SK-N-MC (cell line): Measurements from ENCODE around the gene TLCD2.

Source experiments
- DNase-seq: peaks from one replicate; pipeline ENCODE4 v3.0.0-alpha.2; 2011; ENCODE audit warnings: low read depth, low spot score
- H3K27ac ChIP-seq: fragments of 200-600 bp; sonication (generic); 2 replicates; pipeline ENCODE4 v1.5.1; 2016; ENCODE audit warnings: mixed run types
- H3K36me3 ChIP-seq: fragments of 200-600 bp; sonication (generic); 2 replicates; pipeline ENCODE4 v1.6.1; 2017; ENCODE audit warnings: antibody characterized with exemption, low read length, mixed read lengths; ENCODE audit not compliant: insufficient read depth
- H3K4me3 ChIP-seq: fragments of 200-600 bp; sonication (generic); 2 replicates; pipeline ENCODE4 v1.5.1; 2016
- H3K9ac ChIP-seq: fragments of 200-600 bp; sonication (generic); 2 replicates; pipeline ENCODE4 v1.8.0; 2017; ENCODE audit warnings: mixed run types, mixed read lengths; ENCODE audit not compliant: insufficient read length
- H3K9me3 ChIP-seq: fragments of 200-600 bp; sonication (generic); 2 replicates; pipeline ENCODE4 v1.6.1; 2017; ENCODE audit warnings: low read depth, mild to moderate bottlenecking, antibody characterized with exemption, low read length, moderate library complexity, mixed read lengths
- EZH2 ChIP-seq: fragments of 200-600 bp; sonication (generic); IDR thresholded peaks from one replicate; pipeline ENCODE4 v1.6.1; 2017; ENCODE audit warnings: antibody characterized with exemption
- FOXP2 ChIP-seq: optimal IDR thresholded peaks from 2 replicates; pipeline ENCODE3; 2011; ENCODE audit warnings: mild to moderate bottlenecking, moderate library complexity; ENCODE audit not compliant: insufficient read depth; ENCODE audit errors: extremely low read length, control extremely low read depth
- POLR2AphosphoS5 ChIP-seq: IDR thresholded peaks from 2 replicates; pipeline ENCODE4 v1.6.1; 2012; ENCODE audit warnings: mild to moderate bottlenecking, low read depth, low read length, borderline replicate concordance

The TLCD2 gene

DNA sequence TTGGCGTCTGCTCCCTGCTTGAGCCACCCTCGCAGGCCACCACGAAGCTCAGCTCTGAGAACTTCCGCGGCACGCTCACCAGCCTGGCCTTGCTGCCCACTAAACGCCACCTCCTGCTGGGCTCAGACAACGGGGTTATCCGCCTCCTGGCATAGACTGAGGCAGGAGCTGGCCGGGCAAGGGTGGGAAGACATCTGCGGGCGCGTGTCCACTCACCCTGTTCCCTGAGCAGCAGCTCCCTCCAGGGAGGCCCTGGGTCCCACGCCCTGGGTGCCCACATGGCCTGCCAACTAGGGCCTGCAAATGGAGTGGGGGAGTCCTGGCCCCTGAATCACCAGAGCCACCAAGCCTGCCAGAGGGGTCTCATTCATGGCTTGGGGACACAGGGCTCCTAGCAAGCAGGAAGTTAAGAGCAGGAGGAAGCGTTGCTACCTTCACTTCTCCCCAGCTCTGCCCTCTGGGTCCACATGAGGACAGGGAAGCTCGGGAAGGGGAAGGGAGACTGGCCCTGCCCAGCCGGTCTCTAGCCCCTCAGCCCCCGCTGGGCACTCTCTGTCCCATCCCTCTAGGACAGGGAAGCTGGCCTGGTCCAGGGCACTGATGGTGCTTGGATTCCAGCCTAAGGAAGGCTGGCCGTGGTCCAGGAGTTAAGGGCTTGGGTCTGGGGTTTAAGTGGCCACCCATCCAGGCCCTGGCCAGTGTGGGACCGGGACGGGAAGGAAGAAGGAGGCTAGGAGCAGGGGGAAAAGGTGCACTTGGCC is 27.5 kb upstream of the TLCD2 start:
- no peak overlapping the region for H3K27ac ChIP-seq
- H3K36me3 ChIP-seq = no peaks in the 10 kb centered on the region
- TF ChIP-seq EZH2 = no peak
- TF ChIP-seq POLR2AphosphoS5 = no peak
- no peak for TF ChIP-seq FOXP2

DNA sequence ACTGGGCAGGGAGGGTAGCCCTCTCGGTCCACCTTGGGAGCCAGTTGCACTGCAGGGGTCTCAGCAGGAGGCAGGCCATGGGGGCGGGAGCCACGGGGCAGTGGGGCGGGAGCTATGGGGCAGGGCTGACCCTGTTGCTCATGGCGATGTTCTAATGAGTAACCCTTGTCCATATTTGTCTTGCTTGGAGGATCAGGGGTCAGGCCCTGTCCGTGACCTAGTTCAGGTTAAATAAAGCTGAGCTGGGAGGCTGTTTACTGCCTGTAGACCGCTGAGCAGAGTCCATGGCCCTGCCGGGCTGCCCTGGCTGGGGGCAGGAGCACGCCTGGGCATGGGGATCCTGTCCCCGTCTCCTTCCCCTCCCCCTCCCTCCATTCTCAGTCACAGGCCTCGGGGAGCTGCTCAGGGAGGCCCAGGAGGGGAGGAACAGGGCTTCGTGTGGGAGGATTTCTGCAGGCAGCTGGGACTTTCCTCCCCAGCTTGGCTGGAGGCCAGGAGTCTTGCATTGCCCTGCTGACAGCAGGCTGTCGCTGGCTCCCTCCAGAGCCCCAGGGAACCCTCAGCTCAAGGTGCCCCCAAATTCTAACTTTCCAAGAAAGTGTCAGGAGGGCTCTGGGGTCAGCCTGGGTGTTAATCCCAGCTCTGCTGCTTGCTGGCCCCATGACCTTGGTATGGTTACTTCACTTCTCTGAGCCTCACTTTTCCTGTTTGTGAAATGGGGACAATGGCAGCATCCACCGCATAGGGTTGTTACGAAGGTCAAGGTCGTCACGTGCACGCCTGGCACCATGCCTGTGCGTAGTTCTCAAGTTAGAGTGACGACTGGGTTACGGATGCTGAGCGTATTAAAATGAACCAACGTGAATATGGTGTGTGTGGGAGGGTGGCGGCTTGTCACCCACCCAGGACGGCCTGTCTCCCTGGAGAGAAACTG is 26.4 kb upstream of the TLCD2 start:
- peak overlapping the region; percentile 64 for H3K9ac ChIP-seq
- DNase-seq = no peak
- H3K9me3 ChIP-seq = no peaks in the 10 kb centered on the region
- peak overlapping the region; percentile 60 for H3K27ac ChIP-seq
- peak overlapping the region; percentile 60 for H3K4me3 ChIP-seq
- H3K36me3 ChIP-seq = no peaks in the 10 kb centered on the region
- TF ChIP-seq POLR2AphosphoS5 (no peak), FOXP2 (peak; percentile 28), EZH2 (no peak)

More for the DNA sequence above, 27.5 kb upstream of the TLCD2 start:
- DNase-seq = no peak
- H3K9ac ChIP-seq = no peak overlapping the region
- H3K9me3 ChIP-seq = no peaks in the 10 kb centered on the region
- no peak overlapping the region for H3K4me3 ChIP-seq

DNA sequence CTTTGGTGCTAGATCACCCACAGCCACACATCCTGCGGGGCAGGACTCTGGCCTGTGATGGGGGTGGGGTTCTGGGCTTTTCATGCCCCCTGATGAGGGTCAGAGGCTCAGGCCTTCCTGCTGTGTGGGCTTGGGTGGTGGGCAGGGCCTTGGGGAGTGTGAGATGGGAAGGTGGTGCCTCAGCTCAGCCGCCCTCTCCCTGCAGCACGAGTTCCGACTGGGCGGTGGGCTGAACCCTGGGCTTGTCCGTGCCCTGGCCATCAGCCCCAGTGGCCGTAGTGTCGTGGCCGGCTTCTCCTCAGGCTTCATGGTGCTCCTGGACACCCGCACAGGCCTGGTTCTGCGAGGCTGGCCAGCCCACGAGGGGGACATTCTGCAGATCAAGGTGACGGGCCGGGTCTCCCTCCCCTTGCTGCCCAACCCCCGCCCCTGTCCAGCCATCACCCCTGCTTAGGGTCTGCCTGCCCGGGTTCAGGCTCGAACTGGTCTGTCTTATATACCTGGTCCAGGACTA is 25.7 kb upstream of the TLCD2 start:
- Histone ChIP-seq H3K9ac (no peak overlapping the region), H3K9me3 (no peaks in the 10 kb centered on the region), H3K36me3 (no peaks in the 10 kb centered on the region), H3K27ac (no peak overlapping the region; the same call in 1 of the 2 replicates), H3K4me3 (no peak overlapping the region)
- DNase-seq = no peak
- TF ChIP-seq FOXP2 (no peak), POLR2AphosphoS5 (no peak), EZH2 (no peak)

DNA sequence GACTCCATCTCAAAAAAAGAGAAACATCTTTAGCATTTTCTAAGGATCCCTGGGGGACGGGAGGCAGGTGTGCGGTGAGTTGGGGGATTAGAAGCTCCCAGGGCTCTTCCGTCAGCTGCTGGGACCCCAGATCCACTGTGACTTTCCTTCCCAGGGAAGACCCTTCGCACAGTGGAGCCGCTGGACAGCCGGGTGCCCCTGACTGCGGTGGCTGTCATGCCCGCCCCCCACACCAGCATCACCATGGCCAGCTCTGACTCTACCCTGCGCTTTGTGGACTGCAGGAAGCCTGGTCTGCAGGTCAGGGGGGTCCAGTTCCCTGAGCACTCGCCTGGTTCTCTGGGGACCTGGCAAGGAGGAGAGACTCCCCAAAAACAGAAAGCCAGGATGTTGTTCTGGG is 25.2 kb upstream of the TLCD2 start:
- Histone ChIP-seq H3K9me3 (no peaks in the 10 kb centered on the region), H3K27ac (no peak overlapping the region)
- DNase-seq = no peak

DNA sequence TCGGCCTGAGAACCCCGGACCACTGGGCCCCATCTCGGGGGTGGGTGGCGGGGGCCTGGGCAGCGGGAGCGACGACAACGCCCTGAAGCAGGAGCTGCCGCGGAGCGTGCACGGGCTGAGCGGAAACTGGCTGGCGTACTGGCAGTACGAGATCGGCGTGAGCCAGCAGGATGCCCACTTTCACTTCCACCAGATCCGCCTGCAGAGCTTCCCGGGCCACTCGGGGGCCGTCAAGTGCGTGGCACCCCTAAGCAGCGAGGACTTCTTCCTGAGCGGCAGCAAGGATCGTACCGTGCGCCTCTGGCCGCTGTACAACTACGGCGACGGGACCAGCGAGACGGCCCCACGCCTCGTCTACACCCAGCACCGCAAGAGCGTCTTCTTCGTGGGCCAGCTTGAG is 23.6 kb upstream of the TLCD2 start:
- no peak overlapping the region for H3K9ac ChIP-seq
- H3K27ac ChIP-seq = no peak overlapping the region
- H3K36me3 ChIP-seq = no peaks in the 10 kb centered on the region
- H3K4me3 ChIP-seq = no peak overlapping the region
- H3K9me3 ChIP-seq = no peaks in the 10 kb centered on the region
- TF ChIP-seq POLR2AphosphoS5 = no peak
- TF ChIP-seq EZH2 = no peak
- no peak for TF ChIP-seq FOXP2
- DNase-seq = no peak

More for the DNA sequence above, 25.2 kb upstream of the TLCD2 start:
- no peak for TF ChIP-seq EZH2
- no peak for TF ChIP-seq POLR2AphosphoS5
- no peak for TF ChIP-seq FOXP2
- Histone ChIP-seq H3K4me3 (no peak overlapping the region), H3K36me3 (no peaks in the 10 kb centered on the region), H3K9ac (no peak overlapping the region)

DNA sequence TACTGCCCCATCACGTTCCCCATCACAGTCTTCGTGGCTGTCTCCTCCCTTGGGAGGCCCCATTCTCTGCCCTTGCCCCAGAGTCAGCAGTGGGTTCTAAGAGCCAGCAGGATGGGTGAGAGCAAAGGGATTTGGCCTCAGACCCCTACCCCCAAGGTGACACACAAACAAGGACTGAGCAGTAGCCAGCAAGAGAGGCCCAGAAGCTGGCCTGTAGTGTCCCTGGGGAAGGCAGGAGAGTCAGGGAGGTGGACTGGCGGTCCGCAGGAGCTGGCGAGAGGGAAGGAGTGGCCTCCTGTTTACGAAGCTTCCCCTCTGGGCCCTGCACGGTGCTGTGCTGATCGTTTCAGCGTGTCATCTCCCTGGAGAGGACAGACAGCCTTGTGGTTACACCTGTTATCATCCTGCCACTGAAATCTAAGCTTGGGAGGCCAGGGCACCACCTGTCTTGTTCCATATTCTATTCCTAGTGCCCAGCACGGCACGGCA is 22.7 kb upstream of the TLCD2 start:
- Histone ChIP-seq H3K4me3 (no peak overlapping the region), H3K36me3 (no peaks in the 10 kb centered on the region), H3K9me3 (no peaks in the 10 kb centered on the region), H3K27ac (no peak overlapping the region), H3K9ac (no peak overlapping the region)
- TF ChIP-seq POLR2AphosphoS5 (no peak), EZH2 (no peak), FOXP2 (no peak)
- DNase-seq = no peak

DNA sequence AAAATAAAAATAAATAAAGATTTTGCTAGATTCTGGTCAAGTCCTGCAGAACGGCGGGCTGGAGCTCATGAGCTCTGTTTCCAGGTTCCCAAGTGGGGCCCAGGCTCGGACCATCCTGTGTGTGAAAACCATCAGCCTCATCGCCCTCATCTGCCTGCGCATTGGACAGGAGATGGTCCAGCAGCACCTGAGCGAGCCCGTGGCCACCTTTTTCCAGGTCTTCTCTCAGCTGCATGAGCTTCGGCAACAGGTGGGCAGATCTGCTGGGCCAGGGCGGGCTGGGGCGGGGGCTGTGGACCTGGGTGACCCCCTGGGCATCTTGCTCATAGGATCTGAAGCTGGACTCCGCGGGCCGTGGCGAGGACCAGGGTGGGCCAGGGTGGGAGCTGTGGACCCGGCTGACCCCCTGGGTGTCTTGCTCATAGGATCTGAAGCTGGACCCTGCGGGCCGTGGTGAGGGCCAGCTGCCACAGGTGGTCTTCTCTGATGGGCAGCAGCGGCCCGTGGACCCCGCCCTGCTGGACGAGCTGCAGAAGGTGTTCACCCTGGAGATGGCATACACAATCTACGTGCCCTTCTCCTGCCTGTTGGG is 22.2 kb upstream of the TLCD2 start:
- Histone ChIP-seq H3K9me3 (no peaks in the 10 kb centered on the region), H3K9ac (no peak overlapping the region), H3K36me3 (no peaks in the 10 kb centered on the region), H3K27ac (no peak overlapping the region), H3K4me3 (no peak overlapping the region)
- TF ChIP-seq EZH2 (no peak), FOXP2 (no peak), POLR2AphosphoS5 (no peak)
- no peak for DNase-seq

DNA sequence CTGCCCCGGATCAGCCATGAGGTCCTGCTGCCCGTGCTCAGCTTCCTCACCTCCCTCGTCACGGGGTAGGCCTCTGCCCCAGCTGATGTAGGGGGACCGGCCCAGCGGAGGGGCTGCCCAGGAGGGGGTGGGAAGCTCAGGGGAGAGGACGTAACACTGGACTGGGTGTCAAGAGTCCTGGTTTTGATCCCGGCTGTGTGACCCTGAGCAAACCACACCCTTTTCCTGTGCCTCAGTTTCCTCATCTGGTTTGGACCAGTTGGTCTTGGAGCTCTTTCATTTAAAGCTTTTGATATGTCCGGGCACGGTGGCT is 21.0 kb upstream of the TLCD2 start:
- no peak overlapping the region for H3K9ac ChIP-seq
- H3K36me3 ChIP-seq = no peaks in the 10 kb centered on the region
- H3K27ac ChIP-seq = no peak overlapping the region

More for the DNA sequence above, 21.0 kb upstream of the TLCD2 start:
- Histone ChIP-seq H3K4me3 (no peak overlapping the region), H3K9me3 (no peaks in the 10 kb centered on the region)
- no peak for DNase-seq
- TF ChIP-seq POLR2AphosphoS5 (no peak), FOXP2 (no peak), EZH2 (no peak)
